GM13976 (cell line): Measurements from ENCODE around the gene FRG1.
"Not testable (repeated sequence)": the region's sequence is repeated elsewhere in the genome, so short reads cannot be mapped to it uniquely, and the experiment has no call there.

Experiments
- DNase-seq: peaks from one replicate; pipeline ENCODE4 v3.0.0; 2012; ENCODE audit warnings: low spot score
- CTCF ChIP-seq: IDR thresholded peaks from 2 replicates; pipeline ENCODE4 v1.5.1; 2012; ENCODE audit warnings: borderline replicate concordance, mild to moderate bottlenecking; ENCODE audit not compliant: insufficient read depth; ENCODE audit errors: extremely low read depth, missing control alignments, control extremely low read depth
- in situ Hi-C: fragments of 300-500 bp; cut with MboI; formaldehyde crosslinking; loops from one replicate; pipeline ENCODE4 v1.12.0; 2022; ENCODE audit warnings: low sequenced_read_pairs, mixed read lengths, inconsistent platforms; ENCODE audit not compliant: unreplicated experiment

Gene FRG1

GRCh38 chr4:189941005-189941450, 356 bp downstream of the FRG1 start:
- no peak for DNase-seq
- in situ Hi-C loops, result no loop called here
- no peak for TF ChIP-seq CTCF

- DNase-seq, in situ Hi-C loops: not testable (repeated sequence)
Measured at GRCh38 chr4:189942412-189942811, 1.7 kb downstream of the FRG1 start.

GRCh38 chr4:189944077-189944476, 3.4 kb downstream of the FRG1 start:
- in situ Hi-C loops, DNase-seq: not testable (repeated sequence)

GRCh38 chr4:189946906-189947305, 6.2 kb downstream of the FRG1 start:
- DNase-seq, in situ Hi-C loops: not testable (repeated sequence)

- DNase-seq, in situ Hi-C loops: not testable (repeated sequence)
Measured at GRCh38 chr4:189948486-189948885, 7.8 kb downstream of the FRG1 start.

- DNase-seq, in situ Hi-C loops: not testable (repeated sequence)
Measured at GRCh38 chr4:189969291-189969690, 28.6 kb downstream of the FRG1 start.

GRCh38 chr4:189973646-189974045, 33.0 kb downstream of the FRG1 start:
- no peak for DNase-seq
- in situ Hi-C loops, result no loop called here
- no peak for TF ChIP-seq CTCF

- no peak for TF ChIP-seq CTCF
- in situ Hi-C loops, result no loop called here
- DNase-seq, result peak; percentile 10
Measured at GRCh38 chr4:189974056-189974455, 33.4 kb downstream of the FRG1 start.

- in situ Hi-C loops, result no loop called here
- DNase-seq, result peak; percentile 13
Measured at GRCh38 chr4:189979196-189980047, 38.8 kb downstream of the FRG1 start.

GRCh38 chr4:189980292-189980691, 39.6 kb downstream of the FRG1 start:
- in situ Hi-C loops, result not testable (repeated sequence)
- DNase-seq, result peak; percentile 11

More at GRCh38 chr4:189979196-189980047, 38.8 kb downstream of the FRG1 start:
- no peak for TF ChIP-seq CTCF
